MM.1S (cell line): Measurements from ENCODE around the gene DOK6.

Experiments
- CTCF ChIP-seq: fragments of 300-600 bp; sonication (generic); IDR thresholded peaks from 2 replicates; pipeline ENCODE4 v1.5.1; 2016; ENCODE audit warnings: antibody characterized with exemption, low read length, mixed read lengths
- EZH2 ChIP-seq: fragments of 300-600 bp; sonication (generic); optimal IDR thresholded peaks from 2 replicates; pipeline ENCODE3; 2017; ENCODE audit warnings: low read depth, mild to moderate bottlenecking, antibody characterized with exemption, low read length, mixed read lengths

DNA sequence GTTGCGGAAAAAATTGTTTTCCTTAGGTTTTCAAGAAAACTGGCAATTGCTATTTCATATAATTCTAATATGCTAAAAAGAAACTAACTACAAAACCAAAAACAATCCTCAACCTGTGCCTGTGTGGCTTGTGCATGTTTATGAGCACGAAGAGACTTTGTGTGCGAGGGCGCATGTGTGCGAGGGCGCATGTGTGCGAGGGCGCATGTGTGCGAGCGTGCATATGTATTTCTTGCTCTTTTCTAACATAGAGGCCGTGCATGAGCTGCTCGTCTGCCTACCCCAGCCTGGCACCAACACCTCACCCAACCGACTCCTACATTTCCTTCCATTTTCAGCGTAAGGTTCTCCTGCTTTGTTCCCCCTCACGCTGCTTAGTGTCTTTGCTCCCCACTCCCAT lies 211.6 kb downstream of the DOK6 start:
- TF ChIP-seq CTCF (no peak), EZH2 (no peak)
